ENCODE measurements around the gene OXSR1. TPM values are rescaled to one million over a fixed set of nuclear protein-coding genes. Genes with fewer than 3 reads are reported as not detected.
"Not testable (repeated sequence)": the region's sequence is repeated elsewhere in the genome, so short reads cannot be mapped to it uniquely, and the experiment has no call there.

OXSR1 gene
- total RNA-seq, 1 donor: 36.0 TPM

GRCh38 chr3:38149708-38150107 is 15.6 kb upstream of the OXSR1 start:
- Histone ChIP-seq H3K4me3 (ENCODE audit: low read length) (no peak overlapping the region), H3K9me3 (ENCODE audit: low read depth, low read length) (peaks cover 11% of the 10 kb centered on the region), H3K27me3 (ENCODE audit: insufficient read depth, low read length) (no peaks in the 10 kb centered on the region), H3K4me1 (ENCODE audit: insufficient read depth, low read length) (peaks cover 79% of the 10 kb centered on the region)

GRCh38 chr3:38150780-38151528 is 14.4 kb upstream of the OXSR1 start:
- H3K9me3 ChIP-seq (ENCODE audit: low read depth, low read length): peaks cover 11% of the 10 kb centered on the region
- peaks cover 82% of the 10 kb centered on the region for H3K4me1 ChIP-seq (ENCODE audit: insufficient read depth, low read length)
- no peaks in the 10 kb centered on the region for H3K27me3 ChIP-seq (ENCODE audit: insufficient read depth, low read length)
- no peak overlapping the region for H3K4me3 ChIP-seq (ENCODE audit: low read length)

- Histone ChIP-seq H3K4me3 (ENCODE audit: low read length) (no peak overlapping the region), H3K9me3 (ENCODE audit: low read depth, low read length) (peaks cover 3% of the 10 kb centered on the region), H3K4me1 (ENCODE audit: insufficient read depth, low read length) (peaks cover 75% of the 10 kb centered on the region), H3K27me3 (ENCODE audit: insufficient read depth, low read length) (no peaks in the 10 kb centered on the region)
Observed at GRCh38 chr3:38151667-38152265, 13.6 kb upstream of the OXSR1 start.

GRCh38 chr3:38152609-38153008 is 12.7 kb upstream of the OXSR1 start:
- H3K4me3 ChIP-seq (ENCODE audit: low read length): no peak overlapping the region
- peaks cover 69% of the 10 kb centered on the region for H3K4me1 ChIP-seq (ENCODE audit: insufficient read depth, low read length)
- H3K9me3 ChIP-seq (ENCODE audit: low read depth, low read length): no peaks in the 10 kb centered on the region
- H3K27me3 ChIP-seq (ENCODE audit: insufficient read depth, low read length): no peaks in the 10 kb centered on the region

GRCh38 chr3:38153221-38153620 is 12.1 kb upstream of the OXSR1 start:
- Histone ChIP-seq H3K4me3 (ENCODE audit: low read length) (no peak overlapping the region), H3K4me1 (ENCODE audit: insufficient read depth, low read length) (peaks cover 63% of the 10 kb centered on the region), H3K9me3 (ENCODE audit: low read depth, low read length) (no peaks in the 10 kb centered on the region), H3K27me3 (ENCODE audit: insufficient read depth, low read length) (no peaks in the 10 kb centered on the region)

GRCh38 chr3:38154033-38154494 is 11.3 kb upstream of the OXSR1 start:
- Histone ChIP-seq H3K9me3 (ENCODE audit: low read depth, low read length) (no peaks in the 10 kb centered on the region), H3K27me3 (ENCODE audit: insufficient read depth, low read length) (no peaks in the 10 kb centered on the region), H3K4me1 (ENCODE audit: insufficient read depth, low read length) (peaks cover 58% of the 10 kb centered on the region), H3K4me3 (ENCODE audit: low read length) (no peak overlapping the region)

- Histone ChIP-seq H3K4me3 (ENCODE audit: low read length) (no peak overlapping the region), H3K4me1 (ENCODE audit: insufficient read depth, low read length) (peaks cover 51% of the 10 kb centered on the region), H3K27me3 (ENCODE audit: insufficient read depth, low read length) (no peaks in the 10 kb centered on the region), H3K9me3 (ENCODE audit: low read depth, low read length) (no peaks in the 10 kb centered on the region)
Observed at GRCh38 chr3:38154625-38155255, 10.6 kb upstream of the OXSR1 start.

GRCh38 chr3:38155825-38156224 is 9.5 kb upstream of the OXSR1 start:
- Histone ChIP-seq H3K9me3 (ENCODE audit: low read depth, low read length) (no peaks in the 10 kb centered on the region), H3K27me3 (ENCODE audit: insufficient read depth, low read length) (no peaks in the 10 kb centered on the region), H3K4me1 (ENCODE audit: insufficient read depth, low read length) (peaks cover 42% of the 10 kb centered on the region), H3K4me3 (ENCODE audit: low read length) (no peak overlapping the region)

GRCh38 chr3:38157117-38157516 is 8.2 kb upstream of the OXSR1 start:
- Histone ChIP-seq H3K4me1 (ENCODE audit: insufficient read depth, low read length) (peaks cover 29% of the 10 kb centered on the region), H3K4me3 (ENCODE audit: low read length) (no peak overlapping the region), H3K27me3 (ENCODE audit: insufficient read depth, low read length) (no peaks in the 10 kb centered on the region), H3K9me3 (ENCODE audit: low read depth, low read length) (no peaks in the 10 kb centered on the region)

- Histone ChIP-seq H3K27me3 (ENCODE audit: insufficient read depth, low read length) (no peaks in the 10 kb centered on the region), H3K9me3 (ENCODE audit: low read depth, low read length) (no peaks in the 10 kb centered on the region), H3K4me1 (ENCODE audit: insufficient read depth, low read length) (peaks cover 24% of the 10 kb centered on the region), H3K4me3 (ENCODE audit: low read length) (no peak overlapping the region)
Observed at GRCh38 chr3:38157595-38157994, 7.7 kb upstream of the OXSR1 start.

- Histone ChIP-seq H3K9me3 (ENCODE audit: low read depth, low read length) (no peaks in the 10 kb centered on the region), H3K4me3 (ENCODE audit: low read length) (no peak overlapping the region), H3K4me1 (ENCODE audit: insufficient read depth, low read length) (peaks cover 15% of the 10 kb centered on the region), H3K27me3 (ENCODE audit: insufficient read depth, low read length) (no peaks in the 10 kb centered on the region)
Observed at GRCh38 chr3:38158472-38158871, 6.9 kb upstream of the OXSR1 start.

GRCh38 chr3:38160704-38161103 is 4.6 kb upstream of the OXSR1 start:
- H3K4me3 ChIP-seq (ENCODE audit: low read length); H3K9me3 ChIP-seq (ENCODE audit: low read depth, low read length); H3K27me3 ChIP-seq (ENCODE audit: insufficient read depth, low read length); H3K4me1 ChIP-seq (ENCODE audit: insufficient read depth, low read length): not testable (repeated sequence)

GRCh38 chr3:38163117-38163840 is 2.1 kb upstream of the OXSR1 start:
- no peaks in the 10 kb centered on the region for H3K9me3 ChIP-seq (ENCODE audit: low read depth, low read length)
- H3K4me1 ChIP-seq (ENCODE audit: insufficient read depth, low read length): peaks cover 29% of the 10 kb centered on the region
- no peak overlapping the region for H3K4me3 ChIP-seq (ENCODE audit: low read length)
- H3K27me3 ChIP-seq (ENCODE audit: insufficient read depth, low read length): no peaks in the 10 kb centered on the region

- Histone ChIP-seq H3K27me3 (ENCODE audit: insufficient read depth, low read length) (no peaks in the 10 kb centered on the region), H3K4me3 (ENCODE audit: low read length) (peak overlapping the region; percentile 68), H3K9me3 (ENCODE audit: low read depth, low read length) (no peaks in the 10 kb centered on the region), H3K4me1 (ENCODE audit: insufficient read depth, low read length) (peaks cover 31% of the 10 kb centered on the region)
Observed at GRCh38 chr3:38163841-38164642, 1.3 kb upstream of the OXSR1 start.
